KOPT-K1 (cell line): ENCODE measurements around the gene NPPA.

Experiments used
- H3K27ac ChIP-seq: fragments of 200-600 bp; sonication (generic); 2 replicates; pipeline ENCODE4 v1.5.1; 2016; ENCODE audit warnings: antibody characterized with exemption, mild to moderate bottlenecking, low read depth, low read length; ENCODE audit not compliant: poor library complexity, severe bottlenecking
- H3K36me3 ChIP-seq: fragments of 200-600 bp; sonication (generic); 2 replicates; pipeline ENCODE4 v1.5.1; 2017; ENCODE audit warnings: antibody characterized with exemption, mild to moderate bottlenecking, low read length, moderate library complexity; ENCODE audit not compliant: insufficient read depth
- H3K9me3 ChIP-seq: fragments of 200-600 bp; sonication (generic); 2 replicates; pipeline ENCODE4 v1.5.1; 2017; ENCODE audit warnings: antibody characterized with exemption, low read length, mild to moderate bottlenecking; ENCODE audit not compliant: insufficient read depth, poor library complexity, severe bottlenecking

The NPPA gene

GRCh38 chr1:11839727-11840705 lies 7.6 kb downstream of the NPPA start:
- Histone ChIP-seq H3K9me3 (no peaks in the 10 kb centered on the region), H3K36me3 (peaks cover 92% of the 10 kb centered on the region), H3K27ac (no peak overlapping the region)

- Histone ChIP-seq H3K36me3 (peaks cover 92% of the 10 kb centered on the region), H3K9me3 (no peaks in the 10 kb centered on the region), H3K27ac (no peak overlapping the region)
Measured at GRCh38 chr1:11838349-11839272, 9.0 kb downstream of the NPPA start.

DNA sequence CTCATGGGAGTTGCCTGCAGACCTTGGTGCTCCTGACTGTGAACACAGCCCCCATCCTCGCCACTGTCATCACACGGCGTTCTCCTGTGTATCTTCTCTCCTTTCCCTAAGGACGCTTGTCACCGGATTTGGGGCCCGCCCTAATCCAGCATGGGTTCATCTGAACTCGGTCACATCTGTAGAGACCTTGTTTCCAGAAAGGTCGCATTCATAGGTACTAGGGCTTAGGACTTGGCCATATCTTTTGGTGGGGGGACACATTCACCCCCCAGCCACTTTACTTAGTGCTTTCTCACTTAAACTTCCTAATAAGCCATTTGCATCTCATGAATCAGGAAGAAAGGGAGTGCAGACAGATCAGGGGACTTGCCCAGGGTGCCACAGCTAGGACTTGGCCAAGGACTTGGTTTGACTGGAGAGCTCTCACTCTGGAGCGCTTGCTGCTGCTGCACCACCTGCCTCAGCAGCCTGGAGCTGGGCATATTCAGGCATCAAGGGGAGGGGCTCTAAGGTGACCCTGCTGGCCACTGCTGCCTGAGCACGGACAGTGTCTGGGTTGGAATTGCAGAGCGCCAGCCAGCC lies 9.7 kb downstream of the NPPA start:
- no peak overlapping the region for H3K27ac ChIP-seq
- H3K36me3 ChIP-seq, result peaks cover 97% of the 10 kb centered on the region
- no peaks in the 10 kb centered on the region for H3K9me3 ChIP-seq

DNA sequence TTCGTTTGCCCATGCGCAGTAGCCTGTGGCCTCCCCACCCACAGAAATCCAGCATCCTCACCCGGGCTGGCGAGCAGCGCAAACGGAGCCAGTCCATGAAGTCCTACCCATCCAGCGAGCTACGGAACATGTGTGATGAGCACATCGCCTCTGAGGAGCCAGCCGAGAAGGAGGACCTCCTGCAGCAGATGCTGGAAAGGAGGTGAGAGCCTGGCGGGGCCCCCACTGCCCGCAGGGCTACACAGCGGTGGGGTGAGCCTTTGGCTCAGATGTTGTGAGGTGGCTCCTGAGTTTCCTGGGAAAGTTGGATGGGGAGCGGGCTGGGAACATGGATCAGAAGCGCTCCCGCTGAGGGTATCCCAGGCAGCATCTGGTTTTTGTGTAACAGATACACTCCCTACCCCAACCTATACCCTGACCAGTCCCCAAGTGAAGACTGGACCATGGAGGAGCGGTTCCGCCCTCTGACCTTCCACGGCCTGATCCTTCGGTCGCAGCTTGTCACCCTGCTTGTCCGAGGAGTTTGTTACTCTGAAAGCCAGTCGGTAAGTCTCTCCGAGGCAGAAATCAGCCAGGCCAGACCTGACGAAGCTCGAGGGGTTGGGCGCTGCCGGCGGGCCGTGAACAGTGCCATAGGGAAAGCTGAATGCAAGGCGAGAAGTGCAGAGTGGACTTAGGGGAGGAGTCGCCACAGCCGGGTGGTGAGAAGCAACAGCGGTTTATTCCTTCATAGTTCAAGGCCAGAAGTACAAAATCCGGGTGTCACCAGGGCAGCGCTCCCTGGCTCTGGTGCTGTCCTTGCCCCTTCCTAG lies 10.4 kb downstream of the NPPA start:
- Histone ChIP-seq H3K36me3 (peaks cover 98% of the 10 kb centered on the region), H3K27ac (no peak overlapping the region), H3K9me3 (no peaks in the 10 kb centered on the region)

DNA sequence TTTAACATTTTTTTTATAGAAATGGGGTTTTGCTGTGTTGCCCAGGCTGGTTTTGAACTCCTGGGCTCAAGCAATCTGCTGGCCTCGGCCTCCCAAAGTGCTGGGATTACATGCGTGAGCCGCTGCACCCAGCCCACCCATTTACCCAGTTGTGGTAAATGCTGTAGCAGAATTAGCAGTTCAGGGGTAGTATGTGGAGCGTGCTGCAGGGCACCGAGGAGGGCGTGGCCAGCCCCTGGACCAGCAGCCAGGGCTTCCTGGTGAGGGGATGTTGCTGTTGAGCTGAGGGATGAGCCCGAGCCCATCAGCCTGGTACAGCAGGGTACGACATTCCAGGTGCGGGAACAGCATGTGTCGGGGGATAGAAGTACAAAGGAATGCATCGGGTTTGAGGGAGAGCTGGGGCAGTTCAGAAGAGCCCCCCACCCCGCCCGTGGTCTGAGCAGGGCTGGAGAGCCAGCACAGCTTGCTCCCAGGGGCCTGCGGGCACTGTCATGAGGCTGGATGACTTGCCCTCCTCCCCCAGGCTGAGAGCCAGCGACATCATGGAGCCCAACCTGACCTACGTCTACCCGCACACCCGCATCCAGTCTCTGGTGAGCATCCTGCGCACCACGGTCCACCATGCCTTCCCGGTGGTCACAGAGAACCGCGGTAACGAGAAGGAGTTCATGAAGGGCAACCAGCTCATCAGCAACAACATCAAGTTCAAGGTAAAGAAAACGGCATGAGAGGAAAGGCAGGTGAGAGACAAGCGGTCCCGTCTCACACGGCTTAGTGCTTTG lies 11.9 kb downstream of the NPPA start:
- Histone ChIP-seq H3K27ac (no peak overlapping the region), H3K9me3 (no peaks in the 10 kb centered on the region), H3K36me3 (peaks cover 96% of the 10 kb centered on the region)

GRCh38 chr1:11833900-11834299 lies 13.7 kb downstream of the NPPA start:
- peaks cover 96% of the 10 kb centered on the region for H3K36me3 ChIP-seq
- H3K27ac ChIP-seq, result no peak overlapping the region
- H3K9me3 ChIP-seq, result no peaks in the 10 kb centered on the region

GRCh38 chr1:11833497-11833896 lies 14.1 kb downstream of the NPPA start:
- peaks cover 98% of the 10 kb centered on the region for H3K36me3 ChIP-seq
- H3K9me3 ChIP-seq, result no peaks in the 10 kb centered on the region
- no peak overlapping the region for H3K27ac ChIP-seq

DNA sequence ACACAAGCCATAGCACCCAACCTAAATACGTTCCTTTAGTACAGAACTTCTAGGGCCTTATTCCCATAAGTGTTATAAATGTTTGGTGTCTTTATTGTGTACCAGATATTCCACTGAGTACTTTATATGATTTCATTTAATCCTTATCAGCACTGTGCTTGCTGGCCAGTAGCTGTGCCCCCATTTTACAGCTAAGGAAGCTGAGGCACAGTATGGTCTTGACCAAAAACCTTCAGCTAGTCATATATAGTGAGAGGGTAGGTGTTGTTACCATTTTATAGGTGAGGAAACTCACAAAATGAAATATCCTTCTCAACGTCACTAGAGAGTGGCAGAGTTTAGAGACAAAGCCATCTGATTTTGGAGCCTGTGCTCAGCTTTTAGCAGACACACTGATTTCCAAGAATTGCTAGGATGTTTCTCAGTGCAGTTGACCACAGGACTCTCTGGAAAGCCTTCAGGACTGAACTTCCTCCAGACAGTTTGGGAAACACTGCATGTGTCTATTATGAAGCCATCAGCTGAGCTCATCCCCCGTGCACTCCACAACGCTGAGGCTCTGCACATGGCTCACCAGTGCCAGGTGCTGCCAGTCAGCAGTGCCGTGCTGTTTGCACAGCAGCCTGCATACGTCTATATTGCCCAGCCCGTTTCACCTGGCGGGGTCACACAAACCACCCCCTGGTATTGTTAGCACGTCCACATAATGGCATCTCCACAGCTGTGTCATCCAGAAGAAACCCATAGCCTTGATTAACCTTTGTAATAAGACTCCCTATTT lies 15.4 kb downstream of the NPPA start:
- no peaks in the 10 kb centered on the region for H3K9me3 ChIP-seq
- no peak overlapping the region for H3K27ac ChIP-seq
- peaks cover 98% of the 10 kb centered on the region for H3K36me3 ChIP-seq

- peaks cover 98% of the 10 kb centered on the region for H3K36me3 ChIP-seq
- no peaks in the 10 kb centered on the region for H3K9me3 ChIP-seq
- H3K27ac ChIP-seq, result no peak overlapping the region
Measured at GRCh38 chr1:11828511-11828910, 19.1 kb downstream of the NPPA start.

GRCh38 chr1:11826946-11827345 lies 20.6 kb downstream of the NPPA start:
- no peak overlapping the region for H3K27ac ChIP-seq
- H3K36me3 ChIP-seq, result peaks cover 97% of the 10 kb centered on the region
- H3K9me3 ChIP-seq, result no peaks in the 10 kb centered on the region

- Histone ChIP-seq H3K9me3 (no peaks in the 10 kb centered on the region), H3K36me3 (peaks cover 95% of the 10 kb centered on the region), H3K27ac (no peak overlapping the region)
Measured at GRCh38 chr1:11825131-11825530, 22.5 kb downstream of the NPPA start.

- no peaks in the 10 kb centered on the region for H3K9me3 ChIP-seq
- peaks cover 95% of the 10 kb centered on the region for H3K36me3 ChIP-seq
- H3K27ac ChIP-seq, result no peak overlapping the region
Measured at GRCh38 chr1:11823366-11824137, 24.0 kb downstream of the NPPA start.
